ENCODE measurements around the gene EYA2.

The EYA2 gene

GRCh38 chr20:47066484-47067270, 172.0 kb downstream of the EYA2 start:
- no peak for DNase-seq (ENCODE audit: low spot score)

DNA sequence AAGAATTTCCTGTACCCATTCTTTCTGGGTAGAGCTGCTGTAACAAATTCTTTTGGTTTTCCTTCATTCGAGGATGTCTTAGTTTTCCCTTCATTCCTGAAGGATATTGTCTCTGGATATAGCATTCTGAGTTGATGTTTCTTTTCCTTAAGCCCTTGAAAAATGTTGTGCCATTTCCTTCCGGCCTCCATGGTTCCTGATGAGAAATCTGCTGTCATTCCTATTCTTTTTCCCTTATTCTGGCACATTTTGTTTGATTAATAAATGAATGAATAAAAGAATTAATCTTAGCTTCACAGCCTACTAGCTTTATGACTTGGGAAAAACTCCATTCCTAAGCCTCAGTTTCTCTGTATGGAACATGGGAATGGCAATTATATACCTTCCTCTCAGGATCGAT, 173.1 kb downstream of the EYA2 start:
- DNase-seq (ENCODE audit: low spot score): no peak

DNA sequence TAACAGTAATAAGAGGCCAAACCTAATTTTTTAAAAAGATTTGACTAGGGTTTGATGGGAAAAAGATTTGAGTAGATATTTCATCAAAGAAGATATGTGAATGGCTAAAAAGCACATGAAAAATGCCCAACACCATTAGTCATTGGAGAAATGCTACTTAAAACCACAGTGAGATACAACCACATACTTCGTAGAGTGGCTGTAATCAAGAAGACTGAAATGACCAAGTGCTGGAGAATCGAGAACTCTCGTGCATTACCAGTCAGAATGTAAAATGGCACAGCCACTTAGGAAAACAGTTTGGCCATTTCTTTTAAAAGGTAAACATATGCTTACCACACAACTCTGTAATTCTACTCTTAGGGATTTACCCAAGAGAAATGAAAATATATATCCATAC, 175.5 kb downstream of the EYA2 start:
- no peak for DNase-seq (ENCODE audit: low spot score)

- DNase-seq (ENCODE audit: low spot score): no peak
Measured at GRCh38 chr20:47071646-47072185, 177.1 kb downstream of the EYA2 start.

DNA sequence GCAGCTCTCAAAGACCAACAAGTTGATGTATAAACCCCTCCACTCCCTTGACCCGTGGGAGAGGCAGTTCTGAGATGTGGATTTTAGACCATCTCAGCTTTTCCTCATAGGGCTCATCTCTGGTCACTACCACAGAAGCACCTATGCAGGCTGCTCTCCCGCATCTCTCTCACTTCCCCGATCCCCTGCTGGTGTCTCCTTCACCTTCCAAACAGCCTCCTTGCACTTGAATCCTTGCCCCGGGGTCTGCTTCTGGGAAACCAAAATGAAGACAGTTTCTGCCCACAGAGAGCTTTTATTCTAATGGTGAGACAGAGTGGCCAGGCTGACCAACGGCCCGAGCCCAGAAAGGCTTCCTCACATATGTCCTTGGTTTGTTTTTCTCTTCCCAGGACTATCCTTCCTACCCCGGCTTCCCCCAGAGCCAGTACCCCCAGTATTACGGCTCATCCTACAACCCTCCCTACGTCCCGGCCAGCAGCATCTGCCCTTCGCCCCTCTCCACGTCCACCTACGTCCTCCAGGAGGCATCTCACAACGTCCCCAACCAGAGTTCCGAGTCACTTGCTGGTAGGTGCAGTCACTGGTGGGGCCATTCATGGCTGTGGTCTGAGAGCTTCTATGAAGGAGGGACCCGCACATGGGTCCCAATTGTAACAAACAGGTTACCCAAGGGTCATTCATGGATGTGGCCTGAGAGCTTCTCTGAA, 179.3 kb downstream of the EYA2 start:
- no peak for DNase-seq (ENCODE audit: low spot score)

GRCh38 chr20:47075263-47075662, 180.6 kb downstream of the EYA2 start:
- no peak for DNase-seq (ENCODE audit: low spot score)

DNA sequence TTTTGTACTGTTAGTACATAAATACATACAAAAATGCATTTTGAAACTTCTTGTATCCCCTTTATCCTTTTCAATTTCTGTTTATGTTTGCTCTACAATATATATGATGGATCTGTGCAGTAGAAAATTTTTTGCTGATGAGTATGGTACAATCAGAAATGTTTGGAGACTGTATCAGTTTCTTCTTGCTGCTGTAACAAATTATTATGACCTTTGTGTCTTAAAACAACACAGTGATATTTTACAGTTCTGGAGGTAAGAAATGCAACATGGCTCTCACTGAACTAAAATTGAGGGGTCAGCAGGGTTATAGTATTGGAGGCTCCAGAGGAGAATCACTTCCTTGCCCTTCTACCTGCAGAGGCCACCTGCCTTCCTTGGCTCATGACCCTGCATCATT, 184.4 kb downstream of the EYA2 start:
- DNase-seq (ENCODE audit: low spot score): no peak

- DNase-seq (ENCODE audit: low spot score): no peak
Measured at GRCh38 chr20:47080365-47080764, 185.7 kb downstream of the EYA2 start.

GRCh38 chr20:47086316-47086715, 191.7 kb downstream of the EYA2 start:
- DNase-seq (ENCODE audit: low spot score): no peak

- DNase-seq (ENCODE audit: low spot score): no peak
Measured at GRCh38 chr20:47088335-47088734, 193.7 kb downstream of the EYA2 start.

DNA sequence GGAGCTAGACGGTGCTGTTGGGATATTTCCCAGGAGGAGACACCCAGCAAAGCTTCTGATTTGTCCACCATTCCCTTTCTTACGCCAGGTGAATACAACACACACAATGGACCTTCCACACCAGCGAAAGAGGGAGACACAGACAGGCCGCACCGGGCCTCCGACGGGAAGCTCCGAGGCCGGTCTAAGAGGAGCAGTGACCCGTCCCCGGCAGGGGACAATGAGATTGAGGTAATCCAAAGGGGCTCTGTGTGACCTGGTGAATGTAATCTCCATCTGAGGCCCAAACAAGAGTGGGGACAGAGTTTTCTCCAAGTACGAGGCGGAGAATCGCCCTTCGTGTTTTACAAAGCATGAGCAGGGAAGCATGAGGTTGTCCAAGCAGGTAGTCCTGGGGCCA, 194.5 kb downstream of the EYA2 start:
- no peak for DNase-seq (ENCODE audit: low spot score)

DNA sequence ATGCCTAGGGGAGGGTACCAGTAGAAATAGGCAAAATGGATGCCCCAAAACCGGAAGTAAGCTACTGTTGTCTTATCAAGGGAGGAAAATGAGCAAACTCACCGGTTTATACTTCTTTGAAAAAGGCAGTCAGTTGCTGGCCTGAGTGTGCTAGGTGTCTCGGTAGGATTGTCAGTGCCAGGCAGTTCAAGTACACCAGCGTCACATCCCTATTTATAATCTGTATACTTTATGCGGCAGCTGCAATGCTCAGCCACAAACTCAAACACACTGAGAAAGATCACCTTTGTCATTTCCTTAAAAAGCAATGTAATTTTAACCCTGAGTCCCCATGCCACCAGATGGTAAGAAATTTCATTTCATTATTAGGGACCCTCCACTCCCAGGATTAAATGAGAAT, 196.2 kb downstream of the EYA2 start:
- no peak for DNase-seq (ENCODE audit: low spot score)

DNA sequence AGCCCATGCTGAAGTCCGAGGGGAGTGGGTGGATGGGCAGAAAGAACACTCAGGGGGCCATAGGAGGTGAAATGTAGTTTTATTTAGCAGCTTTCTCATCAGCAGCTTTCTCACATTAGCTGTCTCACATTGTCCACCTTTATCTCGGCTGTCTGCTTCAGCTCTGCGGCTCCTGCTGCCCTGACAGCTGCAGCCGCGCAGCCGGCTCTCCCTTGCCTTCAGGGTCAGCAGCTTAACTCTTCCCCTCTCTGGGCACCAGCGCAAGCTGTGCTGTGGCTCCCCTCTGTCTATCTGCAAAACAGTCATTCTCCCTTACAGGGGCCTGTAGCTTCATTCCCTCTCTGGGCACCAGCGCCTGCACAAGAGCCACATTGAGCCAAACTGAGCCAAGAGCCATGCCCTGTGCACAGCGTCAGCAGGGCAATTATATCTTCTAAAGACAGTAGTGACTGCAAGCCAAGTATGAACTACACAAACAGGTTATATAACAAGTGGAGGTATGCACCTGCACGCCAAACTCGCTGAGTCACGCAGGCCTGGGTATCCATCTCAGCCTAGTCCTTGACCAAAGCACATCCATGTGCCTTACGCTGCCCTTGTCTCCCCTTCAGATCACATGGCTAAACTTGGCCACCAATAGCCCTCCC, 198.8 kb downstream of the EYA2 start:
- no peak for DNase-seq (ENCODE audit: low spot score)

GRCh38 chr20:47095690-47096089, 201.0 kb downstream of the EYA2 start:
- no peak for DNase-seq (ENCODE audit: low spot score)

GRCh38 chr20:47097691-47098622, 203.3 kb downstream of the EYA2 start:
- DNase-seq (ENCODE audit: low spot score): no peak

DNA sequence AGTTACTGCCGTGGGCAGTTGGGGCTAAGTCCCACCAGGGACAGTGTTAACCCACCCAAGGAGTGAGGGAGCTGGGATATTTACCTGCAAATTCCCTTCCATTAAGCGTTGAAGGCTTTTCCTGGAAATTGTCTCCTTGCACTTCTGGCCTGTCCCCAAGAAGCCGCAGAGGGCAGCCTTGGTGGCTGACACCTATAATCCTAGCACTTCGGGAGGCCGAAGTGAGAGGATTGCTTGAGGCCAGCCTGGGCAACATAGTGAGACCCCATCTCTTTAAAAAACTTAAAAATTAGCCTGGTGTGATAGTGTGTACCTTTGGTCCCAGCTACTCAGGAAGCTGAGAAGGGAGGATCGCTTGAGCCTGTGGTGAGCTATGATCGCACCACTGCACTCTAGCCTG, 204.4 kb downstream of the EYA2 start:
- DNase-seq (ENCODE audit: low spot score): no peak

GRCh38 chr20:47099825-47100441, 205.3 kb downstream of the EYA2 start:
- DNase-seq (ENCODE audit: low spot score): no peak

DNA sequence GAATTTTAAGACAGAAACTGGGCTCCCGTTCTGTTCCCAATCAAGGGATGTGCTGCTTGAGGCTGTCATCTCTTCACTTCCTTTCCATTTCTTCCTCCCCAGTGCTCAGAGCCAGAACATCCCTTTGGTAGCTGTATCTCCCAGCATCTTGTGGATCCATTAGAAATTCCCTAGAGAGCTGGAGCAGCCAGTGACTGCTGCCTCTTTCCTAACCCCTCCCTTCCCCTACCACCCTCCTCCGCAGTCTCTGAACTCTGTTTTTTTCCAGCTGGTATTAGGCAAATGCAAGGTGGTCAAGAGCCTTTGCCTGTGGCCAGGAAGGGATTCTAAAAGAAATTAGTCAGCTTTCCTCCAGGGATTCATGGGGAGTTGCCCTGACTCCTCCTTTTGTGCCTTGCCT, 208.0 kb downstream of the EYA2 start:
- no peak for DNase-seq (ENCODE audit: low spot score)

- no peak for DNase-seq (ENCODE audit: low spot score)
Measured at GRCh38 chr20:47106786-47107185, 212.1 kb downstream of the EYA2 start.

DNA sequence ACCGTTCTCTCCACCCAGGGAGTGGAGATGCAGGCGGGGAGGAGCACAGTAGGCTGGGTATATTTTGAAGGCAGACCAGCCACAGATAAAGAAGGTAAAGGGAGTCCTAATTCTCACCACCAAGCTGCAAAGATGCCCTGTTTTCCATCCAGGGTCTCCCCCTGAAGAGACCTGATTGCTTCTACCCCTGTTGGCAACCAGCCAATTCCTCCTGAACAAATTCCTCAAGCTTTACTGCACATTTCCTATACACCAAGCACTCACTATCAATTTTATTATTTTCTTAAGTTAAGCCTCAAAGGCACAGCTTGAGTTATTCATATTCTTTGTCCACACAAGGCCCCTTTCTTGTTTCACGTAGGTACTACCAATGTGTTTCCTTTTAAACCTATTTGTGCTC, 214.4 kb downstream of the EYA2 start:
- DNase-seq (ENCODE audit: low spot score): no peak

- no peak for DNase-seq (ENCODE audit: low spot score)
Measured at GRCh38 chr20:47110819-47111218, 216.2 kb downstream of the EYA2 start.
